ENCODE results near the gene PLCB1.

Gene PLCB1

GRCh38 chr20:8581446-8582183 is 449.5 kb downstream of the PLCB1 start:
- H3K27ac ChIP-seq: no peak overlapping the region
- TF ChIP-seq, protein P1, sequence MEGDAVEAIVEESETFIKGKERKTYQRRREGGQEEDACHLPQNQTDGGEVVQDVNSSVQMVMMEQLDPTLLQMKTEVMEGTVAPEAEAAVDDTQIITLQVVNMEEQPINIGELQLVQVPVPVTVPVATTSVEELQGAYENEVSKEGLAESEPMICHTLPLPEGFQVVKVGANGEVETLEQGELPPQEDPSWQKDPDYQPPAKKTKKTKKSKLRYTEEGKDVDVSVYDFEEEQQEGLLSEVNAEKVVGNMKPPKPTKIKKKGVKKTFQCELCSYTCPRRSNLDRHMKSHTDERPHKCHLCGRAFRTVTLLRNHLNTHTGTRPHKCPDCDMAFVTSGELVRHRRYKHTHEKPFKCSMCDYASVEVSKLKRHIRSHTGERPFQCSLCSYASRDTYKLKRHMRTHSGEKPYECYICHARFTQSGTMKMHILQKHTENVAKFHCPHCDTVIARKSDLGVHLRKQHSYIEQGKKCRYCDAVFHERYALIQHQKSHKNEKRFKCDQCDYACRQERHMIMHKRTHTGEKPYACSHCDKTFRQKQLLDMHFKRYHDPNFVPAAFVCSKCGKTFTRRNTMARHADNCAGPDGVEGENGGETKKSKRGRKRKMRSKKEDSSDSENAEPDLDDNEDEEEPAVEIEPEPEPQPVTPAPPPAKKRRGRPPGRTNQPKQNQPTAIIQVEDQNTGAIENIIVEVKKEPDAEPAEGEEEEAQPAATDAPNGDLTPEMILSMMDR (conservative IDR thresholded peaks at IDR 0.05): no peak
- no peak for TF ChIP-seq ZFX (IDR thresholded peaks at IDR 0.05)

DNA sequence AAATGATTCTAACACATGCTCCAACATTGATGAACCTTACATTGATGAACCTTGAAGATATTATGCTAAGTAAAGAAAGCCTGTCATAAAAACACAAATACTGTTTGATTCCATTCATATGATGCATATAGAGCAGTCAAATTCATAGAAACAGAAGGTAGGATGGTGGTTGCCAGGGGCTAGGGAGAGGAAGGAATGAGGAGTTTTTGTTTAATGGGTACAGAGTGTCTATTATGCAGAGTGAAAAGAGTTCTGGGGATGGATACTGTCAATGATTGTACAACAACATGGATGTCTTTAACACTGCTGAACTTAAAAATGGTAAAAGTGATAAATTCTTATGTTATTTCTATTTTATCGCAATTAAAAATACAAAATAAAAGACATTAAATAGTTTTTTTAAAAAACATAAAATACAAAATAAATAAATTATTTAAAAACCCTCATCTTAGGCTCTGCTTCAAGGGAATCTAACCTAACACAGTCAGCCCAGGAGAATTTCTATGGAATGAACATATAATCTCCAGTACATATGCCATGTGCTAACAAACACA is 451.0 kb downstream of the PLCB1 start:
- no peak for TF ChIP-seq ZFX (IDR thresholded peaks at IDR 0.05)
- TF ChIP-seq, protein P1 (conservative IDR thresholded peaks at IDR 0.05): no peak
- no peak overlapping the region for H3K27ac ChIP-seq

- TF ChIP-seq ZFX (IDR thresholded peaks at IDR 0.05): no peak
- TF ChIP-seq, protein P1 (conservative IDR thresholded peaks at IDR 0.05): no peak
- no peak overlapping the region for H3K27ac ChIP-seq
Measured at GRCh38 chr20:8583566-8584043, 451.5 kb downstream of the PLCB1 start.

GRCh38 chr20:8587251-8587650 is 455.2 kb downstream of the PLCB1 start:
- no peak for TF ChIP-seq ZFX (IDR thresholded peaks at IDR 0.05)
- TF ChIP-seq, protein P1 (conservative IDR thresholded peaks at IDR 0.05): no peak
- no peak overlapping the region for H3K27ac ChIP-seq

GRCh38 chr20:8587810-8588209 is 455.7 kb downstream of the PLCB1 start:
- TF ChIP-seq ZFX (IDR thresholded peaks at IDR 0.05): no peak
- TF ChIP-seq, protein P1 (conservative IDR thresholded peaks at IDR 0.05): no peak
- no peak overlapping the region for H3K27ac ChIP-seq

GRCh38 chr20:8589956-8590355 is 457.9 kb downstream of the PLCB1 start:
- H3K27ac ChIP-seq: no peak overlapping the region
- TF ChIP-seq, protein P1 (conservative IDR thresholded peaks at IDR 0.05): no peak
- TF ChIP-seq ZFX (IDR thresholded peaks at IDR 0.05): no peak

- peak overlapping the region; percentile 68 for H3K27ac ChIP-seq
Measured at GRCh38 chr20:8600910-8601541, 469.0 kb downstream of the PLCB1 start.
